Measurements from ENCODE around the gene PDCD6IP.
A peak's percentile ranks its signal among the peaks of the same experiment; 100 is the strongest.

The PDCD6IP gene

DNA sequence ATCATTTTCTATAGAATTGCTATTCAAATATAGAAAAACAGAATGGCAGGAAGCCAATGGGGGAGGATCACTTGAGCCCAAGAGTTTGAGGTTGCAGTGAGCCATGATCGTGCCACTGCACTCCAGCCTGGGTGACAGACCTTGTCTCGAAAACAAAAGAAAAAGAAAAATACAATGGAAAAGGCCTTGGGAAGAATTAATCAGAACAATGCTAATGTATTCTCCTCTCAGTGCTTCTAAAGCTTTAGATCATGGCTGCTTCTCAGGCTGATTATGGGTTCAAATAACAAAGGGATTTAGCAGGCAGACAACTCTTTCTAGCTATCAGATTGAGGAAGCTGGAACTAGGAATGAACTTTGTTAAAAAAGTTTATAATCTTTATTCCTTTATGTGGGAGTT lies 115.8 kb downstream of the PDCD6IP start:
- peaks cover 7% of the 10 kb centered on the region for H3K4me1 ChIP-seq (ENCODE audit: insufficient read depth, poor library complexity, severe bottlenecking)
- DNase-seq (ENCODE audit: low spot score) (no peak), ATAC-seq (ENCODE audit: low read depth) (no peak)
- no peaks in the 10 kb centered on the region for H3K9me3 ChIP-seq (ENCODE audit: severe bottlenecking)
- no peak overlapping the region for H3K27ac ChIP-seq (ENCODE audit: poor library complexity, severe bottlenecking)
- H3K4me3 ChIP-seq (ENCODE audit: severe bottlenecking), result no peak overlapping the region
- TF ChIP-seq, protein P1, sequence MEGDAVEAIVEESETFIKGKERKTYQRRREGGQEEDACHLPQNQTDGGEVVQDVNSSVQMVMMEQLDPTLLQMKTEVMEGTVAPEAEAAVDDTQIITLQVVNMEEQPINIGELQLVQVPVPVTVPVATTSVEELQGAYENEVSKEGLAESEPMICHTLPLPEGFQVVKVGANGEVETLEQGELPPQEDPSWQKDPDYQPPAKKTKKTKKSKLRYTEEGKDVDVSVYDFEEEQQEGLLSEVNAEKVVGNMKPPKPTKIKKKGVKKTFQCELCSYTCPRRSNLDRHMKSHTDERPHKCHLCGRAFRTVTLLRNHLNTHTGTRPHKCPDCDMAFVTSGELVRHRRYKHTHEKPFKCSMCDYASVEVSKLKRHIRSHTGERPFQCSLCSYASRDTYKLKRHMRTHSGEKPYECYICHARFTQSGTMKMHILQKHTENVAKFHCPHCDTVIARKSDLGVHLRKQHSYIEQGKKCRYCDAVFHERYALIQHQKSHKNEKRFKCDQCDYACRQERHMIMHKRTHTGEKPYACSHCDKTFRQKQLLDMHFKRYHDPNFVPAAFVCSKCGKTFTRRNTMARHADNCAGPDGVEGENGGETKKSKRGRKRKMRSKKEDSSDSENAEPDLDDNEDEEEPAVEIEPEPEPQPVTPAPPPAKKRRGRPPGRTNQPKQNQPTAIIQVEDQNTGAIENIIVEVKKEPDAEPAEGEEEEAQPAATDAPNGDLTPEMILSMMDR (IDR thresholded peaks at IDR 0.05; ENCODE audit: poor library complexity, severe bottlenecking), result no peak
- no peaks in the 10 kb centered on the region for H3K36me3 ChIP-seq (ENCODE audit: low read depth)
- H3K27me3 ChIP-seq (ENCODE audit: insufficient read depth, poor library complexity, severe bottlenecking), result no peaks in the 10 kb centered on the region

- Histone ChIP-seq H3K9me3 (ENCODE audit: severe bottlenecking) (no peaks in the 10 kb centered on the region), H3K27me3 (ENCODE audit: insufficient read depth, poor library complexity, severe bottlenecking) (no peaks in the 10 kb centered on the region), H3K4me1 (ENCODE audit: insufficient read depth, poor library complexity, severe bottlenecking) (peaks cover 7% of the 10 kb centered on the region), H3K27ac (ENCODE audit: poor library complexity, severe bottlenecking) (no peak overlapping the region), H3K4me3 (ENCODE audit: severe bottlenecking) (no peak overlapping the region), H3K36me3 (ENCODE audit: low read depth) (no peaks in the 10 kb centered on the region)
- TF ChIP-seq, protein P1 (IDR thresholded peaks at IDR 0.05; ENCODE audit: poor library complexity, severe bottlenecking), result no peak
- ATAC-seq (ENCODE audit: low read depth) (no peak), DNase-seq (ENCODE audit: low spot score) (no peak)
These were observed 116.4 kb downstream of the PDCD6IP start for GRCh38 chr3:33914731-33915379.

DNA sequence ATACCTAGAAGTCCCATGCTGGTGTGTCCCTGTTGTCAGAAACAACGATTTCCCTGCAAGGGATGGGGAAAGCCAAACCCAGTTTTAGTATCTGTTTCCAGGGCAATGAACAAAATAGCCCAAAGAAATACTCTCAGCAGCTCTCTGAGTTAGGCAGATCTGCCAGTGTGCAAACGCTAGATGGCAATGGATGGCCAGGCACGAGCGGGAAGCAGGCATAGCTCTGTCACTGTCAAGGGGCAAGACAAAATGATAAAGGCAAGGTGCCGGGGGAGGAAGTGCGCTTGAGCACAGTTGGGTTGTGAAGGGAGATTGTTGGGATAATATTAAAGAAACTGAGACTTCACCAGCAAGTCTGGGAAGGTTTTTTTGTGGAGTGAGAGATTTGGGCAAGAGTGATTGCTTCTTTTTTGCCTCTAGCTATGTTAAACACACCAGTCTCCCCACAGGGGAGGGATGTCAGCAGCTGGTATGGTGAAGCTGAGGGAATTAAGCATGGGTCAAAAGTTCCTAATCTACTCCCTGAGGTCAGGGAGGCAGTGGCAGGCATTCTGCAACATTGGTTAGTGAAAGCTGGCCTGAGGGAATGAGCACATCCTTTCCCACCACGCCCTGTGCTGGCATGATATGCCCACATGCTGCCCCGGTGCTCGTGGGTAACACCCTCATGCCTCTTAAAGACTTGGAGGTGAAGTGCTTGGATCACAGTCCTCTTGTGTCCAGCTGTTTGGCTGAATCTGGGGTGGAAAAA lies 117.5 kb downstream of the PDCD6IP start:
- TF ChIP-seq, protein P1 (IDR thresholded peaks at IDR 0.05; ENCODE audit: poor library complexity, severe bottlenecking), result no peak
- Histone ChIP-seq H3K9me3 (ENCODE audit: severe bottlenecking) (no peaks in the 10 kb centered on the region), H3K27me3 (ENCODE audit: insufficient read depth, poor library complexity, severe bottlenecking) (no peaks in the 10 kb centered on the region), H3K27ac (ENCODE audit: poor library complexity, severe bottlenecking) (no peak overlapping the region), H3K4me3 (ENCODE audit: severe bottlenecking) (no peak overlapping the region), H3K36me3 (ENCODE audit: low read depth) (no peaks in the 10 kb centered on the region), H3K4me1 (ENCODE audit: insufficient read depth, poor library complexity, severe bottlenecking) (peaks cover 7% of the 10 kb centered on the region)
- no peak for DNase-seq (ENCODE audit: low spot score)
- peak; percentile 56 for ATAC-seq (ENCODE audit: low read depth)

DNA sequence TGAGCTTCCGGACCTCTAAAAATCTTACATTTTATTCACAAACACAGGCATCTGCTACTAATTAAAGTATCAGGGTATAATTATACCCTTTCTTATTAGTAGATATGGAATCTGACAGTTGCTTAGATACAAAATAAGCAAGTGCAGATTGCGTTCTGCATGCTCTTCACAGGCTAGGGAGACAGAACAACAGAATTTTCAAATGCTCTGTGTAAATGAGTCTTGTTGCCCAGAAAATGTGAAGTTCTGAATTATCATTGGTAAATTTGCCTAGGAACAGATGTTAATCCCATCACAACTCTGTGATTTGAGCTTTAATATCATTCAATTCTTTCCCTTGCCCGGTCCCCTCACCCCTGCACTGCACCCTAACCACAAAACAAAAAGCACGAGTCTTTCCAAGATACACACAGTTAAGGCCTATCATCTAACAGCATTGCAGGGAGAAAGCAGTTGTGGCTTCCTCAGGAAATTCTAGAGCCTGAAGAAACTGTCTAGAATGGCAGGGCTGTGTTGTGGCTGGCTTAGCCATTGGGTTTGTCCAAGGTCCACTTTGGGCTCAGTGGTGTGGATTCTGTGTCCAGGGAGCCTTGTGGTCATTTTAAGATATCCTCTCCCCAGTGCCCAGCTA lies 119.8 kb downstream of the PDCD6IP start:
- ATAC-seq (ENCODE audit: low read depth) (no peak), DNase-seq (ENCODE audit: low spot score) (no peak)
- Histone ChIP-seq H3K36me3 (ENCODE audit: low read depth) (no peaks in the 10 kb centered on the region), H3K9me3 (ENCODE audit: severe bottlenecking) (no peaks in the 10 kb centered on the region), H3K4me1 (ENCODE audit: insufficient read depth, poor library complexity, severe bottlenecking) (no peaks in the 10 kb centered on the region), H3K27me3 (ENCODE audit: insufficient read depth, poor library complexity, severe bottlenecking) (no peaks in the 10 kb centered on the region), H3K27ac (ENCODE audit: poor library complexity, severe bottlenecking) (no peak overlapping the region), H3K4me3 (ENCODE audit: severe bottlenecking) (no peak overlapping the region)
- TF ChIP-seq, protein P1 (IDR thresholded peaks at IDR 0.05; ENCODE audit: poor library complexity, severe bottlenecking), result no peak
